Mesodermal cell (in vitro differentiated cells): ENCODE measurements around the gene ZMIZ1.

ENCODE experiments used
- H3K27ac ChIP-seq: 2 replicates; pipeline ENCODE4 v1.7.0; 2013; ENCODE audit warnings: mild to moderate bottlenecking, low read depth, low read length, moderate library complexity; ENCODE audit not compliant: severe bottlenecking
- H3K36me3 ChIP-seq: 2 replicates; pipeline ENCODE4 v1.7.1; 2013; ENCODE audit warnings: mild to moderate bottlenecking, low read length, moderate library complexity; ENCODE audit not compliant: control insufficient read depth, insufficient read depth
- H3K4me1 ChIP-seq: one replicate; pipeline ENCODE4 v1.7.1; 2013; ENCODE audit warnings: mild to moderate bottlenecking, low read length; ENCODE audit not compliant: insufficient read depth, control insufficient read depth, poor library complexity, severe bottlenecking
- H3K4me3 ChIP-seq: 2 replicates; pipeline ENCODE4 v1.7.0; 2013; ENCODE audit warnings: low read length, control low read depth, mild to moderate bottlenecking; ENCODE audit not compliant: insufficient read depth, poor library complexity, severe bottlenecking; ENCODE audit errors: extremely low read depth
- H3K9me3 ChIP-seq: 2 replicates; pipeline ENCODE4 v1.7.1; 2013; ENCODE audit warnings: mild to moderate bottlenecking, low read length, moderate library complexity; ENCODE audit not compliant: control insufficient read depth
- WGBS, 2 experiments: methylation state at CpG; one replicate each; pipeline ENCODE4 v1.1.5; 2013; ENCODE audit warnings: missing lambda C conversion rate in 2 of 2; ENCODE audit not compliant: insufficient coverage in 2 of 2; 5-methylcytosine and 5-hydroxymethylcytosine counted together

Gene ZMIZ1

GRCh38 chr10:79310200-79310865 lies 241.6 kb downstream of the ZMIZ1 start:
- WGBS, 2 experiments = 90 to 100% methylated on average over 9 to 16 of the region's 29 CpGs
- no peak overlapping the region for H3K4me3 ChIP-seq
- H3K27ac ChIP-seq = peak overlapping the region; percentile 16
- H3K4me1 ChIP-seq = peaks cover 1% of the 10 kb centered on the region
- H3K36me3 ChIP-seq = peaks cover 89% of the 10 kb centered on the region
- H3K9me3 ChIP-seq = no peaks in the 10 kb centered on the region

DNA sequence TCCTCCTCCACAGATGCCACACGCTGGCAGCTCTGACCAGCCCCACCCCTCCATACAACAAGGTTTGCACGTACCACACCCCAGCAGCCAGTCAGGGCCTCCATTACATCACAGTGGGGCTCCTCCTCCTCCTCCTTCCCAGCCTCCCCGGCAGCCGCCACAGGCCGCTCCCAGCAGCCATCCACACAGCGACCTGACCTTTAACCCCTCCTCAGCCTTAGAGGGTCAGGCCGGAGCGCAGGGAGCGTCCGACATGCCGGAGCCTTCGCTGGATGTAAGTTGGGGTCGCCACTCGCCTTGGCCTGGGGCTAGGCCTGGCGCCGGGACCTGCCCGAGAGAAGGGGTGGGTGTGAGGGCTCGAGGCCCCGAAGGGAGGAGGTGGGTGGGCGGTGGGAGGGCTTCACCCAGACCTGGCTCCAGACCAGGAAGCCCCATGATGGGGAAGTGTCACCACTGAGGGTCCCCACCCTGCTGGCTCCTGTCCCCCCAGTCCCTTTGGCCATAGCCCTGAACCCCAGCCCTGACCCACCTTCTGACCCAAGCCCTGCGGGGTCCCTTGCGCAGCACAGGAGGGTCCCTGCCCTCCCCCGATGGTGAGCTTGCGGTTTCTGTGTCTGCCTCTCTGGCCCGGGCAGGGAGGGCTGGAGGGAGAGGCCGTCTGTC lies 242.3 kb downstream of the ZMIZ1 start:
- WGBS, 2 experiments = 90 to 97% methylated on average over 13 to 17 of the region's 26 CpGs
- no peak overlapping the region for H3K4me3 ChIP-seq
- H3K27ac ChIP-seq = no peak overlapping the region
- H3K4me1 ChIP-seq = peaks cover 5% of the 10 kb centered on the region
- H3K9me3 ChIP-seq = no peaks in the 10 kb centered on the region
- peaks cover 83% of the 10 kb centered on the region for H3K36me3 ChIP-seq

DNA sequence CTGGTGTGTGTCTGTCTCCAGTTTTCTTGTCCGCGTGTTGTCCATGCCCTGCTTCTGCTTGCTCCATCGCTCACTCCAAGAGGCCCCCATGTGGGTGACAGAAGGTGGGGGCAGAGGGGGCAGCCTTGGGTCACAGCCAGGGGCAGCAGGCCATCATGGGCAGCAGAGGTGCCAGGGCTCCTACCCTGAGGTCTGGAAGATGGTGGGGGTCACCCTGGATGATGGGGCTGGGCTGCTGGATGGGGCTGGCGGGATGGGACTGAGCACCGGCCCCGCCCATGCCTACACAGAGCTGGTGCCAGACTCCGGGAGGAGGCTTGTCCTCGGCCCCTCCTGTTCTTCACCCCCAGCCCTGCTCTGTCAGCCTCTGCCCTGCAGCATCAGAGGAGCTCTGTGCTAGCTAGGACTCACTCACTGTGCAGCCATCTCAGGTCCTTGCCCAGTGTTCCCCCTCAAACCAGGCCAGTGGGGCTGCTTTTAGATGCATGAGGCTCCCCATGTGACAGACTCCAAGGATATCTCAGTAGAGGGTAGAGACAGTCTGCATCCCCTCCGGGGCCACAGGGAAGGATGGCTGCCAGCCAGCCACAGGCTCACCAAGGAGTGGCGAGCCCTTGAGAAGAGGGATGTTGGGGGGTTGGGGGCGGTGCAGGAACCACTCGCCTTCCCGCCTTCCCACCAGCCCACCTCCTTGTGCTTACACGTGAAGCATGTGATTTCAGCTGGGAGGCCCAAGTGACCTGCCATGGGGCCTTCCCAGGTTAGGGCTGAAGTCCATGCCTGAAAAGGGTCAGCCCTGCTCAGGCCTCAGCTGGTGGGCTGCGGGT lies 243.0 kb downstream of the ZMIZ1 start:
- H3K4me3 ChIP-seq = no peak overlapping the region
- peaks cover 11% of the 10 kb centered on the region for H3K4me1 ChIP-seq
- H3K36me3 ChIP-seq = peaks cover 76% of the 10 kb centered on the region
- WGBS, 2 experiments = 87 to 90% methylated on average over 9 to 14 of the region's 15 CpGs
- H3K9me3 ChIP-seq = no peaks in the 10 kb centered on the region
- H3K27ac ChIP-seq = no peak overlapping the region

GRCh38 chr10:79312601-79313187 lies 243.9 kb downstream of the ZMIZ1 start:
- no peaks in the 10 kb centered on the region for H3K9me3 ChIP-seq
- H3K27ac ChIP-seq = no peak overlapping the region
- 95 to 96% methylated on average over 15 to 17 of the region's 22 CpGs for WGBS, 2 experiments
- no peak overlapping the region for H3K4me3 ChIP-seq
- H3K4me1 ChIP-seq = peaks cover 17% of the 10 kb centered on the region
- H3K36me3 ChIP-seq = peaks cover 67% of the 10 kb centered on the region

DNA sequence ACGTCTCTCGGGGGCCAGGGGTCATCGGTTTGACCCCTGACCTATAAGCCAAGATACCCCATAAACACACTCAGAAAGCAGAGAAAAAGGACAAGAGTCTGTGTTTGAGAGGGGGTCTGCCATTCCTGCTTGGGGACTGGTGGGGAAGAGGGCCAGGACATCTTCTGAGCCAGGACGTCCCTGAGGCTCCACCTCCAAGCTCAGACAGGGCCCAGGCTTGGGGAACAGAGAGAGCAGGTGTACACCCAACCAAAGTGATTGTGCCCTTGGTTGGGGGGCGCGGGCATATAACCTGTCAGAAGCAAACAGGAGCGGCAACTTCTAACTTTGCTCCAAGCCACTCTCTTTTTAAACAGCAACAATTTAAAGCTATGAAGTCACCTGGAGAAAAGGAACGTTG lies 244.6 kb downstream of the ZMIZ1 start:
- H3K9me3 ChIP-seq = no peaks in the 10 kb centered on the region
- WGBS, 2 experiments = 94 to 96% methylated on average over 5 to 8 of the region's 8 CpGs
- H3K27ac ChIP-seq = no peak overlapping the region
- H3K36me3 ChIP-seq = peaks cover 60% of the 10 kb centered on the region
- no peak overlapping the region for H3K4me3 ChIP-seq
- peaks cover 22% of the 10 kb centered on the region for H3K4me1 ChIP-seq

DNA sequence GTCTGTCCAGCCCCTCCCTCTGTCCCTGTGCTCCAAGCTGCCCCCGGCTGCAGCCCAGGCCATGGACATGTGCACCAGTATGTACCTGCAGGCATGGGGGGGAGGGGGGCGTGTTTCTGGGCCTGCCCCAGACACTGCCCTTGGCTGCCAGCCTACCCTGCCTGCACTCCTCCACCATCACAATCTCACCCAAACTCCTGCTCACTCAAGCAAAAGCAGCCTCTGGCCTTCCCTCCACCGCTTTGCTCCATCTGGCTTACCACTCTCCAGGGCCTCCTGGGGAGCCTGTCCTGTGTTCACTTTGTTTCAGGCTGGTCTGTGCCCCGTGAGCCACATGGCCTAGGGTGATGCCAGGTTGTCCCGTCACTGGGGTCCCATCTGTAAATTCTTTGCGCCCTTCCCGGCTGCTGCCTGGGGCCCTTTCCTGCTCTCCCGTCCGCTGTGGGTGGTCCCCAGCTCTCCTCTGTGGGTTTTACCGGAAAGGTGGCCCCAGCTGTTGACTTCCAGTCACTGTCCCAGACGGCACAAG lies 245.2 kb downstream of the ZMIZ1 start:
- H3K4me3 ChIP-seq = no peak overlapping the region
- H3K9me3 ChIP-seq = peaks cover 3% of the 10 kb centered on the region
- H3K27ac ChIP-seq = peak overlapping the region; percentile 36
- peaks cover 54% of the 10 kb centered on the region for H3K36me3 ChIP-seq
- WGBS, 2 experiments = 93 to 95% methylated on average over 6 to 9 of the region's 11 CpGs
- H3K4me1 ChIP-seq = peaks cover 26% of the 10 kb centered on the region

DNA sequence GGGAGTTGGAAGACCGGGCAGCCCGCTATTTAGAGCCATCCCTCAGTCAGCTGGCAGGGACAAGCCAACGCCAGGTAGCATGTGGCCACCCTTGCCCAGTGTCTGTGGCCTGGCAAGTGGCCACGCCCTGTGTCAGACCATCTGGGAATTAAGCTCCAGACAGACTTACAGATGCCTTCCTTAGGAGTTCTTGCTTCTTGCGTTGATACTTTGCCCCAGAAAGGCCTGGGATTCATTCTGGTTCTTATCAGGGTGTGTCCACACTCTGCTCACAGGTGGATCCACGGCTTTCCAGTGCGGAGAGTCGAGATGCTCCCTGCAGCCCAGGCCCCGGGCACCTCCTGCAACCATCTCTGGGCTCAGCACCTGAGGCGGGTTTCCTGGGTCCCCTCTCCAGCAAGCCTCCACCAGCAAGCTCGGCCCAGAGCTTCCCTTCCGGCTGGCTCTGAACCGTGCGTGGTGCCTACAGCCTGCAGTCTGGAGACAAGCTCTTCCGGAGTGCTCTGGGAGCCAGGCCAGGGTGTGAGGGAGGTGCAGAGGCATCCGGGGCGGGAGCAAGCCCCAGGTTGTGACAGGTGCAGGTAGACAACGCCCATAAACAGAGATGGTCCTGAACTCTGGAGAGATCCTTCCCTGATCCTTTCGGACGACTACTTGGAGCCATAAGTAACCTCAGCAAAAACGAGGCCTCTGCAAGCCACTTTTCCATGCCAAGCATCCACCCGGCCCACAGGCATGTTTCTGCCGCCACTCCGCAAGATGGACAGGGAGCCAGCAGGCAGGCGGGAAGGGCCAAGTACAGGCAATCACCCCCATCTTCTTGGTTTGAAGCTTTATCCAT lies 246.2 kb downstream of the ZMIZ1 start:
- Histone ChIP-seq H3K4me3 (no peak overlapping the region), H3K36me3 (peaks cover 44% of the 10 kb centered on the region), H3K4me1 (peaks cover 26% of the 10 kb centered on the region), H3K27ac (no peak overlapping the region), H3K9me3 (peaks cover 6% of the 10 kb centered on the region)
- WGBS, 2 experiments = 88 to 93% methylated on average over 20 to 24 of the region's 25 CpGs

- H3K36me3 ChIP-seq = peaks cover 40% of the 10 kb centered on the region
- H3K4me1 ChIP-seq = peaks cover 26% of the 10 kb centered on the region
- H3K4me3 ChIP-seq = no peak overlapping the region
- peaks cover 6% of the 10 kb centered on the region for H3K9me3 ChIP-seq
- no peak overlapping the region for H3K27ac ChIP-seq
- WGBS, 2 experiments = 95 to 100% methylated on average over 10 to 11 of the region's 11 CpGs
Measured at GRCh38 chr10:79315602-79315920, 246.8 kb downstream of the ZMIZ1 start.

DNA sequence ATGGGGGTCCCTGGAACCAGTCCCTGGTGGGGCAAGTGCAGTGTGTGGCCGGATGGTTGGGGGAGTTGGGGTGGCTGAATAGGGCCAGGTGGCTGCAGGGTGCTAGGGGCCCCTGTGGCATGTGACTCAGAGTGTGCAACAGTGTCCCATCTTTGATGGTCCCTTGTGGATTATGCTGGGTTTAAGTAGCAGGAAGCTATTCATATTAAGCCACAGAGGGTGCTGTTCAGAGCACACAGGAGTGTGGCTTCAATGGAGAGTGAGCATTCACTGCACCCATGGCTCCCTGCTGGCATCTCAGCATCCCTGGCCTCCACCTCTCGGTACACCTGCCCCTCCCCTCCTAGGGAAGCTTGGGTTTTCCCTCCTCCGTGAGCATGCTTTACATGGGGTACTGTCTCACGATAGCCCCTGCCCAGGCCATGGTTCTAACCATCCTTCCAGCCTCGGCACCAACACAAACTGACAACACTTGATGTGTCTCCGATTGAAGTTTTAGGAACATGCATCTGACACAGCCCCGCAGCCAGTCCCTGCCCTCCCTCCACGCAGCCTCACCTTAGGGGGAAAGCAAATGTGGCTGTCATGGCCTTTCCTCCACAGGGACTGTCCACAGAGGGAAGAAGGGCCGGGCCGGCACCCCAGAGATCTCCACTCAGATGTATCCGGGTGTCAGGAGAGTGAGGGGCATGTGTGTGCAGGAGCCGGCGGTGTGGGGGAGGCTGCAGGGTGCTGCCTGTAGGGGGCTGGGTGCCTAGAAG lies 248.1 kb downstream of the ZMIZ1 start:
- no peak overlapping the region for H3K4me3 ChIP-seq
- 71 to 77% methylated on average over 8 to 11 of the region's 13 CpGs for WGBS, 2 experiments
- peaks cover 6% of the 10 kb centered on the region for H3K9me3 ChIP-seq
- H3K27ac ChIP-seq = peak overlapping the region; percentile 74
- peaks cover 26% of the 10 kb centered on the region for H3K4me1 ChIP-seq
- H3K36me3 ChIP-seq = peaks cover 32% of the 10 kb centered on the region
